ENCODE data around the gene LAMB1.

- TF ChIP-seq CTCF (IDR thresholded peaks at IDR 0.05) (no peak), POLR2A (IDR thresholded peaks at IDR 0.05) (no peak)
Measured at GRCh38 chr7:107980171-107980570, 22.8 kb downstream of the LAMB1 start.

All from lower leg skin (tissue), 3 donors.